GM21576 (cell line): ENCODE results near the gene ADCYAP1R1.
A peak's percentile ranks its signal among the peaks of the same experiment; 100 is the strongest.
"Not testable (repeated sequence)": the region's sequence is repeated elsewhere in the genome, so short reads cannot be mapped to it uniquely, and the experiment has no call there.

Experiments used
- ATAC-seq: cut with Tn5 transposase; IDR thresholded peaks from one replicate; pipeline ENCODE4 v1.9.1; 2021; ENCODE audit warnings: mild to moderate bottlenecking, moderate library complexity; ENCODE audit not compliant: unreplicated experiment

ADCYAP1R1 gene

GRCh38 chr7:31126976-31127375, 74.9 kb downstream of the ADCYAP1R1 start:
- ATAC-seq, result no peak

GRCh38 chr7:31129067-31129466, 77.0 kb downstream of the ADCYAP1R1 start:
- ATAC-seq, result no peak

GRCh38 chr7:31133497-31133896, 81.4 kb downstream of the ADCYAP1R1 start:
- ATAC-seq, result no peak

GRCh38 chr7:31134246-31135188, 82.4 kb downstream of the ADCYAP1R1 start:
- peak; percentile 88 for ATAC-seq

- ATAC-seq, result no peak
Observed at GRCh38 chr7:31137234-31137633, 85.1 kb downstream of the ADCYAP1R1 start.

GRCh38 chr7:31145339-31145738, 93.2 kb downstream of the ADCYAP1R1 start:
- ATAC-seq, result no peak

- no peak for ATAC-seq
Observed at GRCh38 chr7:31146030-31146429, 93.9 kb downstream of the ADCYAP1R1 start.

GRCh38 chr7:31146538-31146937, 94.4 kb downstream of the ADCYAP1R1 start:
- ATAC-seq, result no peak

- no peak for ATAC-seq
Observed at GRCh38 chr7:31151849-31152248, 99.7 kb downstream of the ADCYAP1R1 start.

GRCh38 chr7:31153318-31153717, 101.2 kb downstream of the ADCYAP1R1 start:
- not testable (repeated sequence) for ATAC-seq

GRCh38 chr7:31160941-31161340, 108.8 kb downstream of the ADCYAP1R1 start:
- ATAC-seq, result no peak
